ENCODE measurements around the gene R3HDM4.
A peak's percentile ranks its signal among the peaks of the same experiment; 100 is the strongest.

Gene R3HDM4

GRCh38 chr19:912181-913079, 589 bp downstream of the R3HDM4 start:
- TF ChIP-seq, protein P1, sequence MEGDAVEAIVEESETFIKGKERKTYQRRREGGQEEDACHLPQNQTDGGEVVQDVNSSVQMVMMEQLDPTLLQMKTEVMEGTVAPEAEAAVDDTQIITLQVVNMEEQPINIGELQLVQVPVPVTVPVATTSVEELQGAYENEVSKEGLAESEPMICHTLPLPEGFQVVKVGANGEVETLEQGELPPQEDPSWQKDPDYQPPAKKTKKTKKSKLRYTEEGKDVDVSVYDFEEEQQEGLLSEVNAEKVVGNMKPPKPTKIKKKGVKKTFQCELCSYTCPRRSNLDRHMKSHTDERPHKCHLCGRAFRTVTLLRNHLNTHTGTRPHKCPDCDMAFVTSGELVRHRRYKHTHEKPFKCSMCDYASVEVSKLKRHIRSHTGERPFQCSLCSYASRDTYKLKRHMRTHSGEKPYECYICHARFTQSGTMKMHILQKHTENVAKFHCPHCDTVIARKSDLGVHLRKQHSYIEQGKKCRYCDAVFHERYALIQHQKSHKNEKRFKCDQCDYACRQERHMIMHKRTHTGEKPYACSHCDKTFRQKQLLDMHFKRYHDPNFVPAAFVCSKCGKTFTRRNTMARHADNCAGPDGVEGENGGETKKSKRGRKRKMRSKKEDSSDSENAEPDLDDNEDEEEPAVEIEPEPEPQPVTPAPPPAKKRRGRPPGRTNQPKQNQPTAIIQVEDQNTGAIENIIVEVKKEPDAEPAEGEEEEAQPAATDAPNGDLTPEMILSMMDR (IDR thresholded peaks at IDR 0.05; ENCODE audit: low read depth, low read length): no peak
- H3K4me3 ChIP-seq (ENCODE audit: low read depth, low read length): peak overlapping the region; percentile 77

DNA sequence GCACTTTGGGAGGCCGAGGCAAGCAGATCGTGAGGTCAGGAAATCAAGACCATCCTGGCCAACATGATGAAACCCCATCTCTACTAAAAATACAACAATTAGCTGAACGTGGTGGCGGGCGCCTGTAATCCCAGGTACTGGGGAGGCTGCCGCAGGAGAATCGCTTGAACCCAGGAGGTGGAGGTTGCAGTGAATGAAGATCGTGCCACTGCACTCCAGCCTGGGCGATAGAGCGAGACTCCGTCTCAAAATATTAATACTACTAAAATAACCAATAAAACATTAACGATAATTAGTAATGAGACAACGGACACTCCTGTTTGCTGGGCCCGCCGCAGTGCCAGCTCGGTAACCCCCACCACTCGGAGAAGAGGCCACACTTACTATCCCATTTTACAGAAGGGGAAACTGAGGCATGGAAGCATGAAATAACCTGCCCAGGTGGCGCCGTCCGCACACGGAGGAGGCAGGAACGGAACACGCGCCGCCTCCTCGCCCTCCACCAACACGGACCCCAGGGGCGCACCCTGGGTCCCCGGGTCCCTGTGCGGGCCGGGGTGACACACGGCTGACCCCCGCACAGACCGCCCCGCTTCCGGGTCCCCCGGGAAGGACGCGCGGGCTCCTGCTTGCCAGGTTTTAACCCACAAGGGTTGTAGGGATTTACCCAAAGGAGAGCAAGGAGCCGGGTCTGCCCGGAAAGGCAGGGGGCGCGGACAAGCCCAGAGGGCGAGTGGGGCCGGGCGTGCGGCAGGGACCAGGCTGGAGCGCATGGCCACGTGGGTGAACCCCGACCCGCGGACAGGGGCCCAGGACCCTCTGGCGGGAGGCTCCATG, 1.6 kb downstream of the R3HDM4 start:
- peak overlapping the region; percentile 17; the same call in 1 of the 2 replicates for H3K4me3 ChIP-seq (ENCODE audit: low read depth, low read length)
- TF ChIP-seq, protein P1 (IDR thresholded peaks at IDR 0.05; ENCODE audit: low read depth, low read length): no peak

GRCh38 chr19:907183-907853, 5.7 kb downstream of the R3HDM4 start:
- TF ChIP-seq, protein P1 (IDR thresholded peaks at IDR 0.05; ENCODE audit: low read depth, low read length): no peak
- no peak overlapping the region for H3K4me3 ChIP-seq (ENCODE audit: low read depth, low read length)

DNA sequence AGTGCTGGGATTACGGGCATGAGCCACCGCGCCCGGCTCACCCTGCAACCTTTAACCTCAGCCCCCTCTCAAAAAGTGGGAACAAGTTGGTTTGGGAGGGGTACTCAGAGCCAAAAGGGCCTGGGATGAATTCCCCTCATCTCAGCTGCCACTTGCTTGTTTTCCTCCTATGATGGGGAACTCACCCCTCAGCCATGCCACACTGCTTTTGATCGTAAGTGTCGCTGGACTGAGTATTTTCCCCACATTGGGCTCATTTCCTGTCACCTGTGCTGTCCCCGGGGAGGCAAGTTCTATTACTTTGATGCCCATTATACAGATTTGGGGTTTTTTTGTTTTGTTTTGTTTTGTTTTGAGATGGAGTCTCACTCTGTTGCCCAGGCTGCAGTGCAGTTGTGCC, 6.5 kb downstream of the R3HDM4 start:
- no peak overlapping the region for H3K4me3 ChIP-seq (ENCODE audit: low read depth, low read length)
- TF ChIP-seq, protein P1 (IDR thresholded peaks at IDR 0.05; ENCODE audit: low read depth, low read length): no peak

GRCh38 chr19:904545-904944, 8.5 kb downstream of the R3HDM4 start:
- H3K4me3 ChIP-seq (ENCODE audit: low read depth, low read length): no peak overlapping the region
- TF ChIP-seq, protein P1 (IDR thresholded peaks at IDR 0.05; ENCODE audit: low read depth, low read length): no peak

DNA sequence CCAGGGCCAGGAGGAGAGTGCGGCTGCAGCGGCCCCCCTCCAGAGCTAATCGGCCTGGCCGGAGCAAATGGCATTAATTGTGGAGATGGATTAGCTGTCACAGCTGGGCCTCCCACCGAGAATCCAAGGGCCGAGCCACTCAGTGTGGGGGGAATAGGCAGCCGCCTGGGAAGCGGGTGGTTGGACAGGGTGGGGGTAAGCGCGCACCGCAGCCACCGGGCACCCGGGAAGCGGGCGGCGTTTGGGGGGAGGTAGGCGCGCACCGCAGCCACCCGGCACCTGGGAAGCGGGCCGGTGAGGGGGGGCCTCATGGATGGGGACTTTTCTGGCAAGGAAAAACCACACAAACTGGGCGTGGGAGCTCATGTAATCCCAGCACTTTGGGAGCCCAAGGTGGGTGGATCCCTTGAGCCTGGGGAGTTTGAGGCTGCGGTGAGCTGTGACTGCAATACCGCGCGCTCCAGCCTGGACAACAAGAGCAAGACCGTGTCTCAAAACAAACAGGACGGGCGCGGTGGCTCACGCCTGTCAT, 9.7 kb downstream of the R3HDM4 start:
- TF ChIP-seq, protein P1 (IDR thresholded peaks at IDR 0.05; ENCODE audit: low read depth, low read length): no peak
- H3K4me3 ChIP-seq (ENCODE audit: low read depth, low read length): no peak overlapping the region

Measured in WI38 (cell line).